Neural cell (in vitro differentiated cells): Measurements from ENCODE around the gene THAP4.

Experiments
- CTCF ChIP-seq: fragments of 450-650 bp; IDR thresholded peaks from 2 replicates; pipeline ENCODE4 v1.5.1; 2014; ENCODE audit warnings: antibody characterized with exemption, mild to moderate bottlenecking, moderate library complexity; ENCODE audit not compliant: poor library complexity, severe bottlenecking
- EZH2 ChIP-seq: fragments of 200-600, 300-800 bp; shearing (Covaris generic), sonication (generic); IDR thresholded peaks from 2 replicates; pipeline ENCODE4 v1.6.1; 2014; ENCODE audit warnings: antibody characterized with exemption, low read length, borderline replicate concordance, mild to moderate bottlenecking; ENCODE audit not compliant: insufficient read depth, poor library complexity, severe bottlenecking

GRCh38 chr2:241641631-241642030 lies 4.7 kb upstream of the THAP4 start:
- TF ChIP-seq EZH2 (no peak), CTCF (no peak)
